ENCODE data around the gene SHANK1. TPM values are rescaled to one million over a fixed set of nuclear protein-coding genes. Genes with fewer than 3 reads are reported as not detected.

The SHANK1 gene
- total RNA-seq, 4 donors from 2014 or later, result 2.2 TPM; not detected in 3

DNA sequence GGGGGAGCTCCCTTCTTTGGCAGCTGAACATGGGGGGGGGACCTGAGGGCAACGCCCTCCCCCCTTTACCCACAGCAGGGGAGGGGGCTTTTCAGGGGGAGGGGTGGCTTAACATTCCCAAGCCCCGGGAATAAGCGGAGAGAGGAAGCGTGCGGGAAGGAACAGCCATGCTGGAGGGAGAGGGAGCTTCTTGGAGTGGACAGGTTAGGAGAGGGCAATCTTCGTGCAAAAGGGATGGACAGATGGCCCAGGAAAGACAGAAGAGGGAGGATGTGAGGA, 59.6 kb downstream of the SHANK1 start:
- intact Hi-C loops (cut with DNase I; ENCODE audit: low total_unique reads) (no loop called here), in situ Hi-C loops (cut with MboI; ENCODE audit: low pct_ligation_motif_present in 1 of 4, low pct_unique_long_range_greater_than_20kb in 1 of 4, low sequenced_read_pairs in 3 of 4) (no loop called here)
- Histone ChIP-seq H3K27me3 (peaks cover 75% of the 10 kb centered on the region), H3K9me3 (no peaks in the 10 kb centered on the region), H3K4me1 (peaks cover 0 to 14% (median 11%) of the 10 kb centered on the region in 4 donors), H3K4me3 (no peak overlapping the region), H3K27ac (no peak overlapping the region), H3K36me3 (no peaks in the 10 kb centered on the region)
- no peak for DNase-seq
- WGBS, 2 donors (ENCODE audit: low coverage in 1 of 2), result 20 to 45% methylated on average over 4 to 5 of the region's 6 CpGs
- TF ChIP-seq, protein P1, sequence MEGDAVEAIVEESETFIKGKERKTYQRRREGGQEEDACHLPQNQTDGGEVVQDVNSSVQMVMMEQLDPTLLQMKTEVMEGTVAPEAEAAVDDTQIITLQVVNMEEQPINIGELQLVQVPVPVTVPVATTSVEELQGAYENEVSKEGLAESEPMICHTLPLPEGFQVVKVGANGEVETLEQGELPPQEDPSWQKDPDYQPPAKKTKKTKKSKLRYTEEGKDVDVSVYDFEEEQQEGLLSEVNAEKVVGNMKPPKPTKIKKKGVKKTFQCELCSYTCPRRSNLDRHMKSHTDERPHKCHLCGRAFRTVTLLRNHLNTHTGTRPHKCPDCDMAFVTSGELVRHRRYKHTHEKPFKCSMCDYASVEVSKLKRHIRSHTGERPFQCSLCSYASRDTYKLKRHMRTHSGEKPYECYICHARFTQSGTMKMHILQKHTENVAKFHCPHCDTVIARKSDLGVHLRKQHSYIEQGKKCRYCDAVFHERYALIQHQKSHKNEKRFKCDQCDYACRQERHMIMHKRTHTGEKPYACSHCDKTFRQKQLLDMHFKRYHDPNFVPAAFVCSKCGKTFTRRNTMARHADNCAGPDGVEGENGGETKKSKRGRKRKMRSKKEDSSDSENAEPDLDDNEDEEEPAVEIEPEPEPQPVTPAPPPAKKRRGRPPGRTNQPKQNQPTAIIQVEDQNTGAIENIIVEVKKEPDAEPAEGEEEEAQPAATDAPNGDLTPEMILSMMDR (IDR thresholded peaks at IDR 0.05), result no peak
- TF ChIP-seq EP300 (IDR thresholded peaks at IDR 0.05; ENCODE audit: low read depth) (no peak), POLR2A (IDR thresholded peaks at IDR 0.05) (no peak), POLR2AphosphoS5 (IDR thresholded peaks at IDR 0.05) (no peak)

- H3K36me3 ChIP-seq, result no peaks in the 10 kb centered on the region
- WGBS, 2 donors (ENCODE audit: low coverage in 1 of 2), result 7% methylated on average over 29 of the region's 37 CpGs; no CpG with 5 or more reads in 1 of the 2 donors
- in situ Hi-C loops (cut with MboI; ENCODE audit: low pct_ligation_motif_present in 1 of 4, low pct_unique_long_range_greater_than_20kb in 1 of 4, low sequenced_read_pairs in 3 of 4), result no loop called here
- peak overlapping the region in 2 of 4 donors; percentile 4 to 36 for H3K4me3 ChIP-seq
- DNase-seq, result no peak
- peaks cover 70% of the 10 kb centered on the region for H3K27me3 ChIP-seq
- H3K27ac ChIP-seq, result no peak overlapping the region
- TF ChIP-seq EP300 (IDR thresholded peaks at IDR 0.05; ENCODE audit: low read depth), result no peak
- TF ChIP-seq POLR2A (IDR thresholded peaks at IDR 0.05), result no peak
- no peaks in the 10 kb centered on the region for H3K9me3 ChIP-seq
- peaks cover 0 to 14% (median 11%) of the 10 kb centered on the region in 4 donors for H3K4me1 ChIP-seq
- intact Hi-C loops (cut with DNase I; ENCODE audit: low total_unique reads), result no loop called here
Measured at GRCh38 chr19:50659318-50660087, 60.1 kb downstream of the SHANK1 start.

GRCh38 chr19:50658441-50659317, 60.9 kb downstream of the SHANK1 start:
- H3K4me1 ChIP-seq, result peaks cover 0 to 14% (median 11%) of the 10 kb centered on the region in 4 donors
- H3K36me3 ChIP-seq, result no peaks in the 10 kb centered on the region
- 7 to 13% methylated on average over 6 to 64 of the region's 67 CpGs for WGBS, 2 donors (ENCODE audit: low coverage in 1 of 2)
- peak overlapping the region in 2 of 4 donors; percentile 4 to 36 for H3K4me3 ChIP-seq
- no peak overlapping the region for H3K27ac ChIP-seq
- TF ChIP-seq POLR2A (IDR thresholded peaks at IDR 0.05) (no peak), EP300 (IDR thresholded peaks at IDR 0.05; ENCODE audit: low read depth) (no peak), POLR2AphosphoS5 (IDR thresholded peaks at IDR 0.05) (no peak)
- TF ChIP-seq, protein P1 (IDR thresholded peaks at IDR 0.05), result no peak
- peaks cover 65% of the 10 kb centered on the region for H3K27me3 ChIP-seq
- in situ Hi-C loops (cut with MboI; ENCODE audit: low pct_ligation_motif_present in 1 of 4, low pct_unique_long_range_greater_than_20kb in 1 of 4, low sequenced_read_pairs in 3 of 4), result no loop called here
- DNase-seq, result peak; percentile 39
- intact Hi-C loops (cut with DNase I; ENCODE audit: low total_unique reads), result no loop called here
- no peaks in the 10 kb centered on the region for H3K9me3 ChIP-seq

DNA sequence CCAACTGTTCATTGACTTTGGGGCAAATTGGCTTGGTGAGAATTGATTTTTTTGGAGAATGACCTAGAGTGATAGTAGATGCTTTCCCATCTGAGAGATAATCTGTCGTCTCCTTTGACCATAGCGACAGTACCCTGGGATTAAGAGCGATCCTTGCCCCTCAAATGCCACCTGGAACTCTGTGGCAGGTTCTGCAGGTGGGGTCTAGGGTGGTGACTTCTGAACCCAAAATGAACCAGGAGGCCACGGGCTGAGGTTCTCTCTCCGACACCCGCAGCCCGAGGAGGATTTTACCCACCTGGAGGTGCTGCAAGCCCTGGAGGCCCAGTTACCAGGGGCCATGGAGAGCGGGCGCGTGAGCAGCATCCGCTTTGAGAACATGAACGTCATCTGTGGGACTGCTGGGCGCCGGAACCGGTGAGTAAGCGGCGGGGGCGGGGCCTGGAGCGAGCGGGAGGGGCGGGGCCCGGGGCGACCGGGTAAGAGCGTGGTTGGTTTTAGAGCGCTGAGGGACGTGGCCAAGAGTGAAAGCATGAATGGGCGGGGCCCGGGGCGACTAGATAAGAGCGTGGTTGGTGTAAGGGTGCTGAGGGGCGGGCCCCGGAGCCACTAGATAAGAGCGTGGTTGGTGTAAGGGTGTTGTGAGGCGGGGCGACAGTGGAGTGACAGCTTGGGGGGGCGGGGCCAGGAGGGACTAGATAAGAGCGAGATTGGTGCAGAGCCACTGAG, 61.7 kb downstream of the SHANK1 start:
- no peaks in the 10 kb centered on the region for H3K36me3 ChIP-seq

More for the DNA sequence above, 61.7 kb downstream of the SHANK1 start:
- TF ChIP-seq POLR2AphosphoS5 (IDR thresholded peaks at IDR 0.05), result no peak
- TF ChIP-seq EP300 (IDR thresholded peaks at IDR 0.05; ENCODE audit: low read depth), result no peak
- TF ChIP-seq, protein P1 (IDR thresholded peaks at IDR 0.05), result no peak
- TF ChIP-seq POLR2A (IDR thresholded peaks at IDR 0.05), result no peak
- H3K4me1 ChIP-seq, result peaks cover 0 to 14% (median 11%) of the 10 kb centered on the region in 4 donors
- peak; percentile 68 for DNase-seq
- H3K27ac ChIP-seq, result no peak overlapping the region
- in situ Hi-C loops (cut with MboI; ENCODE audit: low pct_ligation_motif_present in 1 of 4, low pct_unique_long_range_greater_than_20kb in 1 of 4, low sequenced_read_pairs in 3 of 4), result no loop called here
- H3K4me3 ChIP-seq, result no peak overlapping the region
- intact Hi-C loops (cut with DNase I; ENCODE audit: low total_unique reads), result no loop called here
- H3K9me3 ChIP-seq, result no peaks in the 10 kb centered on the region
- WGBS, 2 donors (ENCODE audit: low coverage in 1 of 2), result 9 to 30% methylated on average over 5 to 26 of the region's 38 CpGs
- H3K27me3 ChIP-seq, result peaks cover 65% of the 10 kb centered on the region
